Measurements from ENCODE around the gene STPG1. TPM values are rescaled to one million over a fixed set of nuclear protein-coding genes. Genes with fewer than 3 reads are reported as not detected.

STPG1 gene
- total RNA-seq, 1 donor from 2014 or later, result 2.4 TPM

DNA sequence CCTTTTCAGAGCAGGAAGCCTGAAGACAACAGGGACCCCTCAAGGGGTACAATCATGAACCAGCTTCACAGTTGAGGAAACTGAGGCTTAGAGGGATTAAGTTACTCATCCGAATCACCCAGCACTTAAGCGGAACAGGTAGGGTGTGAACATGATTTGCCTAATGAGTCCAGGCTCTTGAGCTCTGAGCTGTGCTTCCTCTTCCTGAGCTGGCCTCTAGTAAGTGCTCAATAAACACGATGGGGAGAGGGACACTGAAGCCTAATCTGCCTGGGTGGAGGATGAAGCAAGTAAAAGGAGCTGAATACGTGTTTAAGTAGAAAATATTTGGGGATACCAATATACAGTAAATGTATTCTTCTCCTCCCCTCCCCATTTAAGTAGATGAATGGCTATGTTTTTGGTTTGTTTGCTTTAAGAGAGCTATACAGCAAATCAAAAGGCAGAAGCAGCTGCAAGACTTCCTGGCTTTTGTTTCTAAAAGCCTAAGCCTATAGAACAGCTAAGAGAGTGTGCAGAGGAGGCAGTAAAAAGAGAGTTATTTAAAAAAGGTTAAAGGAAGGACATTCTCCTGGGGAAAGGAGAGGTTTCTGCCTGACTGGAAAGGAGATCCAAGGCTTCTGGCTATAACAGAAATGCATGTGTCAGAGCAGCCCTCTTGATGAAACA is 20.5 kb downstream of the STPG1 start:
- no peak for DNase-seq (ENCODE audit: low read depth in 2 of 2)

GRCh38 chr1:24392604-24392946 is 21.0 kb downstream of the STPG1 start:
- no peak for DNase-seq (ENCODE audit: low read depth in 2 of 2)

DNA sequence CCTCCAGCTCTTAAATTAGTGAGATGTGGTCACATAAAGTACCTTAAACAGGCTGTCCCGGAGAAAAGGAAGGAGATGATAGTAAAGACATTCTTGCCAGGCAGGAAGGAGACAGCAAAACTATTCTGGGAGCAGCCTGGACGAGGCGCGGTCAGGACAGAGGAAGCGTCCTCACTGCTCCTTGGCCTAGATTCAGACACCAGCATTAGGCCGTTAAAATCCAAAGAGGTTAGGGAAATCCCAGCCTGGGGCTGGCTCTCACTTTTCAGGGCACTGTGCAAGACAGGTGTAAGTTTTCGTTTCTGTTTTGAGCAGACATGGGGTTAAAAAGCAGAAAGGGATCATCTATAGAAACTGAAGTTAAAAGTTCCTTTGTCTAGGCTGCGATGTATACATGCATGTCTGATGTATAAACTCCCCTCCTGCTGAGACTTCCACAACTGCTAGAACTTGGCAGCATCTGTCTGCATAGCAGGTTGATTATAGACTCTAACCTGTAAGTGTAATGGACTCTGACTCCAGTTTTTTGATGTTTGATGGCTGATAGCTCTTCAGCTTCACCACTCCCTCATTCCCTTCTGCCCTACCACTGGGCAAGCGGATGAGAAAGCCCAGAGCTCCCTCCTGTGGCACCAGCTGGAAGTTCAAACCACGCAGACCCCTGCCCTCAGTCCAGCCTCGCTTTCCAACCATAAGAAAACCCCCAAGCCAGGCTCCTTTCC is 21.5 kb downstream of the STPG1 start:
- peak; percentile 46 to 73 for DNase-seq (ENCODE audit: low read depth in 2 of 2)

- DNase-seq (ENCODE audit: low read depth in 2 of 2), result peak; percentile 59 to 87
Measured at GRCh38 chr1:24390924-24391782, 22.4 kb downstream of the STPG1 start.

DNA sequence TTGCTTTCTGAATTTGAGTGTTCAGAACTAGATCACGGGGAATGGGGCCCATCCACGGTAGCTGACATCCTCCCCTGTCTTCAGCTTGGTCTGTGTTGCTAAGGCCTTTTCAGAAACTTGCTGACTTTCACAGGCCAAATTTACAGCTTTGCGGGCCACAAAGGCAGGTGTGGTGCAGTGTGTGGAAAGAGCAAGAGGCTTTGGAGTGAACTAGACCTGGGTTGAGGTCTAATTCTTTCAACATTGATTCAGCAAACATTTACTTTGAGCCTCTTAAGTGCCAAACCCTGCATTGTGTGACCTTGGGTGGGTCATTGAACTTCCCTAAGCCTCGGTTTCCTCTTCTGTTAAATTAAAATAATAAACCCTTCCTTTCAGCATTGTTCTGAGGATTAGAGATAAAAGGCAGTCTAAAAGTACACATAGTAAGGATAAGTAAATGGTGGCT is 24.3 kb downstream of the STPG1 start:
- DNase-seq (ENCODE audit: low read depth in 2 of 2), result peak in 1 of 2 donors; percentile 12

DNA sequence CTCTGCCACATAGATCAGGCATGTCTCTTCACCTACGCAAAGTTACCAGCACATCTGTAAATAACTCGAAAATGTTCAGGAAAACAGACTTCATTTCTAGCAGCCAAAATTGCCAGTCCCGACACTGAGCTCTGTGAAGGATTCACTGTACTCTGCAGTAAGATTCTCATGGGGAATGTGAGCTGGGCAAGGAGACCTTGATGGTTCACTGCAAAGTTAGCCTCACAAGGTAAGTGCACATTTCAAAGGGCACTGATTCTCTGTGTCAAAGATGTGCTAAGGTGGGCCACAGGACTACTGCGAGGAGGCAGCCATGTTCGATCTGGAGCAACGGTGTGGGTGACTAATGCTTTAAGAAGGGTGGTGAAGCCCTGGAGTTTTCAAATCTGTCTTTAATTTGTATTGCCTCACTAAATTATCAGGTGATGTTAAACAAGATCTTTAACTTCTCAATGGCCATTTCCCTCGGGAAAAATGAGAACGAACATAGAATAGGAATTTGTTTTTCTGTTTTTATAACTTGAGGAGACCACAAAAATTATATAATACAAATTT is 25.2 kb downstream of the STPG1 start:
- DNase-seq (ENCODE audit: low read depth in 2 of 2), result no peak

- no peak for DNase-seq (ENCODE audit: low read depth in 2 of 2)
Measured at GRCh38 chr1:24387636-24388175, 25.9 kb downstream of the STPG1 start.

GRCh38 chr1:24386931-24387330 is 26.7 kb downstream of the STPG1 start:
- DNase-seq (ENCODE audit: low read depth in 2 of 2), result no peak

- DNase-seq (ENCODE audit: low read depth in 2 of 2), result no peak
Measured at GRCh38 chr1:24386241-24386640, 27.3 kb downstream of the STPG1 start.

DNA sequence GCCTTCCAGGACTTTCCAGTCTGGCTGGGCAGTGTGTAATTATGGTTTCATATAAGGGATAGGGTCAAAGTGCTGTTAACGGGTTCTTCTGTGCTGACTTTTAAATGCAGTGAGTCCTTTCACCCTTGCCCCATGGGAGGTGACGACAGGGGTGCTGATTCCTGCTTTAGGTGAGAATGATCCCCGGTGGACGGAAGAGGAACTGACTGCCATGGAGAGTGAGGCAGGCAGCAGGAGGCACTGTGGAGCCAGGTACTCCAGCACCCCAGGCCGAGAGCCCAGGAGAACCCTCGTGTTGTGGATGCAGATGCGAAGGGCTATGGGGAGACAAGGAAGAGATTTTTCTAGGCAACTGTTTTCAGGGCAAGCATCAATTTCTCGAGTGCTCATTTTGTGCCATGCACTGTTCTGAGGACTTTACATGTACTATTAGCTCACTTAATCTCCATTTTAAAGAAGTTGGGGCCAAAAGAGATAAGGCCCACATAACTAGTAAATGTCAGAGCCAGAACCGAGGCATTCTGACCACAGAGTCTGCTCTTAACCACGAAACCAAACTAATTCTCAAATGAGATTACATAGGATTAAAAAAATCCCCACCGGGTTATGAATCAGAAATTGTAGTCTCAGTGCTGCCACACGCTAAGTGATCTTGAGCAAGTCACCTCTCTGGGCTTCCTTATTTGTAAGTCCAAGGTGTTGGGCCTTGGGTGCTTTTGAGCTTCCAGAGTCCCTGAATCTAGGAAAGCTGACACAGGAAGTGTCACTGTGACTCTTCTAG is 28.2 kb downstream of the STPG1 start:
- no peak for DNase-seq (ENCODE audit: low read depth in 2 of 2)

GRCh38 chr1:24384251-24385090 is 29.1 kb downstream of the STPG1 start:
- DNase-seq (ENCODE audit: low read depth in 2 of 2), result peak in 1 of 2 donors; percentile 73

DNA sequence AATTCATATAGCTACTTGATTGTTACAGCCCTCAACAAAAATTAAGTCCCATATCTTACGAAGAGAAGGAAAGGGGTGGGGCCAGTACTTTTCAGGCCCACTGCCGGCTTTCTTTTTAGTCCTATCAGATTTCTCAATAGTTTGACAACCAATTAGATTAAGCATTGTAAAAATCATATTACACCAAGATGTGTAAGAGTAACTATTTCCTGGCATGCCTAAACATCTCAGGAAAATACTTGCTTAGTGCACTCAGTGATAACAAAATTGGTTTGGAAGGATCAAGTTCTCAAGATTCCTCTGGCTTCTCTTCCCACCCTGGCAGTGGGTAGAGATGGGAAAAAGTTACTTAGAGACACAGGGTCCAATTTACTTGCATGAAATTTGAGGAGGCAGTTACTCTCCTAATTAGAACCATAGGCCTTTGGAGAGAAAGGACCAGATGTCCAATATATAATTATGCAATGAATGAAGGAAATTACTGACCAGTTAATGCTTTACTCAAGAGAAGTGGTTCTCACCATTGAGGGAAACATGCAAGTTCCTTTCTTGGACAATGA is 30.1 kb downstream of the STPG1 start:
- DNase-seq (ENCODE audit: low read depth in 2 of 2), result no peak

DNA sequence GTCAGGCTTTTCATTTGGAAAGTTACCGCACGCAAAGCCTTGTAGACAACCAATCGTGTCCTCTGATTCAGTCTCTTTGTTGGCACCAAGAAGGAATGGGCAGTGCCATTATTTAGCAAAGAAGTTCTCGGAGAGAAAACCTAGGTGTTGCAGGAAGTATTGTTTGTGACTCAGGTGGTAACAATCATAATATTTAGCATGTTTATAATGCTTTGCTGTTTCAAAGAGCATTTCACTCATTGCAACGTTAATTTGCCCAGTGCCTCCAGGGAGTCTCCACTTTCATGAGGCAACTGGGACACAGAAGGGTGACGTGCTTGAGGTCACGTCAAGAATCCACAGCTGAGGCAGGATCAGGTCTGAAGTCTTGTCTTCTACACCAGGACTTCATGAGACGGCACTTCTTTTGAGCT is 31.4 kb downstream of the STPG1 start:
- DNase-seq (ENCODE audit: low read depth in 2 of 2), result no peak

DNA sequence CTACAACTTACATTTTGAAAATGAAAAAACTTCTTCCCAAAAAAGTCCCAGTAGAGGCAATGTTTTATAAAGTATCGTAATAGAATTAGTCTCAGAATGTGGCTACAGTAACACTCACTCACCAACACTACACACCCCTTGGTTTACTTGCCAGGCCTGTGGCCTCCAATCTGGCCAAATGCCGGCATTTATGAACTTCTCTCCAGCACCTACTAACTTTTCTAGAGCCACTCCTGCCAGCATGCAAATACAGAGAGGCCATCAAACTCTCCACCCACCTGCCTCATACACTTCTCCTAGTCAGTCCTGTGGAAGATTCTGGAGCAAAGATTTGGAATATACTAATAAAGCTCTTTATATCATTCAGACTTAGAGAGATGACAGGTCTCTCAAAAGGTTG is 32.3 kb downstream of the STPG1 start:
- DNase-seq (ENCODE audit: low read depth in 2 of 2), result no peak

DNA sequence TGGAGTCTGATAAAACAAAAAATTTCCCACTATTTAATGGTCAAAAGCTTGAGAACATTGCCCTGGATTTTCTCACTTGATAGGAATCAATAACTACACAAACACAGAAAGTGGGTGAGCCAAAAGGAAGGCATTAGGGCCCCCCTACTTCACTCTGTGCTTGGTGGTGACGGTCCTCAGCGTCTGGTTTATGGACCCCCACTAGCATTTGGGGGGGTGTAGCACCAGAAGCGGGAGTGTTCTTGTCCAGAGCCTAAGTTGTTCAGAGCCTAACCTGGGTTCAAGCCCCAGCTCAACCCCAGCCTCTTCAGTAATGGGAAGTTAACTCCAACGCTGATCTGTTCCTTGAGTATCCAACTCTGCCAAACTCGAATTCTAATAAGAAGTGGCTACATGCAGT is 33.1 kb downstream of the STPG1 start:
- DNase-seq (ENCODE audit: low read depth in 2 of 2), result no peak

- DNase-seq (ENCODE audit: low read depth in 2 of 2), result no peak
Measured at GRCh38 chr1:24379733-24380315, 33.8 kb downstream of the STPG1 start.

- no peak for DNase-seq (ENCODE audit: low read depth in 2 of 2)
Measured at GRCh38 chr1:24374891-24375786, 38.4 kb downstream of the STPG1 start.

DNA sequence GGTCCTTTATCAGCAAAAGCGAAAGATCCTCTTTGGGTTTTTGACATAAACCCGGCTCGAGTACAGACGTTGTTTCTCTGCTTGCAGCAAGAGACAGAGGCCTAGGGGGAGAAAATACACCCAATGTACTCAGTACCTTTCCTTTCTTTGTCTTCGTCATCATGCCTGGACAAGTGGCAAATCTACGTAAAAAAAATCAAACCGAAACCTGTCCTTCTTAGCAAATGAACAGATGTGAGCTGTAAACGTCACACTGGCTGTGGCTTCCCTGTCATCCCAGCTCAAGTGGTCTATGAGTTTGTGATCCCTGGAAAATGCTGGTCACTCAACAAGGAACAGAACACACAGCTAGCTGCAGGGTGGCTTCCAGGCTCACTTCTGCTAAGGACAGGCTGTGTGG is 39.9 kb downstream of the STPG1 start:
- no peak for DNase-seq (ENCODE audit: low read depth in 2 of 2)
